ENCODE measurements around the gene OR5W2.

- TF ChIP-seq POLR2A (IDR thresholded peaks at IDR 0.05) (no peak), CTCF (IDR thresholded peaks at IDR 0.05) (no peak)
These were observed 19.2 kb downstream of the OR5W2 start for GRCh38 chr11:55895216-55895615.
